Glutamatergic neuron (in vitro differentiated cells): ENCODE results near the gene DMXL1. TPM values are rescaled to one million over a fixed set of nuclear protein-coding genes. Genes with fewer than 3 reads are reported as not detected.

Source experiments
- DNase-seq: peaks from one replicate; pipeline ENCODE4 v3.0.0; 2022
- H3K27ac Mint-ChIP-seq: one replicate; pipeline ENCODE4 v1.8.0; 2020; ENCODE audit warnings: mild to moderate bottlenecking, mixed read lengths, inconsistent platforms; ENCODE audit not compliant: unreplicated experiment
- H3K27me3 Mint-ChIP-seq: one replicate; pipeline ENCODE4 v1.8.0; 2020; ENCODE audit warnings: mild to moderate bottlenecking, moderate library complexity, mixed read lengths, inconsistent platforms; ENCODE audit not compliant: unreplicated experiment
- H3K36me3 Mint-ChIP-seq: one replicate; pipeline ENCODE4 v1.8.0; 2020; ENCODE audit warnings: mild to moderate bottlenecking, mixed read lengths, inconsistent platforms; ENCODE audit not compliant: unreplicated experiment
- H3K4me1 Mint-ChIP-seq: one replicate; pipeline ENCODE4 v1.8.0; 2020; ENCODE audit warnings: mild to moderate bottlenecking, low read depth, mixed read lengths, inconsistent platforms; ENCODE audit not compliant: unreplicated experiment
- H3K4me3 Mint-ChIP-seq: one replicate; pipeline ENCODE4 v1.8.0; 2020; ENCODE audit warnings: mild to moderate bottlenecking, mixed read lengths, inconsistent platforms; ENCODE audit not compliant: unreplicated experiment
- H3K9me3 Mint-ChIP-seq: one replicate; pipeline ENCODE4 v1.8.0; 2020; ENCODE audit warnings: mild to moderate bottlenecking, moderate library complexity, mixed read lengths, inconsistent platforms; ENCODE audit not compliant: unreplicated experiment
- total RNA-seq: library from RNA; stranded (reverse); fragmentation: NEBNext Ultra II Directional; extraction: Animal tissue kit (Norgen Biotek cat#: 25700); gene quantifications from one replicate; pipeline ENCODE4 v1.2.1, GENCODE V29; 2021; ENCODE audit not compliant: unreplicated experiment
- TF ChIP-seq, protein P1 (sequence below): fragments of 200-600 bp; sonication (generic); IDR thresholded peaks from one replicate; pipeline ENCODE4 v1.5.0; 2021; ENCODE audit not compliant: partially characterized antibody, unreplicated experiment

The DMXL1 gene
- total RNA-seq, 1 donor from 2014 or later = 24.2 TPM

DNA sequence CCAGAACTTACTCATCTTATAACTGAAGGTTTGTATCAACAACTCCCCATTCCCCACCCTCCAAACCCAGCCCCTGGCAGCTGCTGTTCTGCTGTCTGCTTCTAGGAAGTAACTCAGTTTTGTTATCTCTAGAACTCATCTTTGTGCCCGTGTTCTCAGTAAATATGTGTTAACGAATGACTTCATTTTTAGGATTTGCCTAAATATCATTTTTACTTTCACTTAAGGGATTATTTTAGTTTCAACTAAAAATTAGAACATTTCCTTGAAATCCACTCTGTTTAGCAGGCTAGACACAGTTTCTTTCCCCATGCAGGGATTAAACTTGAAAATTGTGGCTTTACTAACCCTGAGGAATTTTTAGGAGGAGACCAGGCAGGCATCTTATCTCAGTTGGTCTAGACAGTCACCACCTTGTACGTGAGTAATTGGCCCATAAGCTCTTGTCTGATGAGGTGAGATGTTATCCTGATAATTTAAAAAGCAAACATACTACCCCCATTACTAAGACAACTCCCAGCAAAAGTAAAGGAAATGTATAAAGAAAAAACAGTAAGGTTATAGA, 216.7 kb downstream of the DMXL1 start:
- H3K4me3 Mint-ChIP-seq = no peak overlapping the region
- H3K27me3 Mint-ChIP-seq = no peaks in the 10 kb centered on the region
- no peaks in the 10 kb centered on the region for H3K9me3 Mint-ChIP-seq
- H3K27ac Mint-ChIP-seq = no peak overlapping the region
- H3K36me3 Mint-ChIP-seq = no peaks in the 10 kb centered on the region
- no peak for DNase-seq
- TF ChIP-seq, protein P1, sequence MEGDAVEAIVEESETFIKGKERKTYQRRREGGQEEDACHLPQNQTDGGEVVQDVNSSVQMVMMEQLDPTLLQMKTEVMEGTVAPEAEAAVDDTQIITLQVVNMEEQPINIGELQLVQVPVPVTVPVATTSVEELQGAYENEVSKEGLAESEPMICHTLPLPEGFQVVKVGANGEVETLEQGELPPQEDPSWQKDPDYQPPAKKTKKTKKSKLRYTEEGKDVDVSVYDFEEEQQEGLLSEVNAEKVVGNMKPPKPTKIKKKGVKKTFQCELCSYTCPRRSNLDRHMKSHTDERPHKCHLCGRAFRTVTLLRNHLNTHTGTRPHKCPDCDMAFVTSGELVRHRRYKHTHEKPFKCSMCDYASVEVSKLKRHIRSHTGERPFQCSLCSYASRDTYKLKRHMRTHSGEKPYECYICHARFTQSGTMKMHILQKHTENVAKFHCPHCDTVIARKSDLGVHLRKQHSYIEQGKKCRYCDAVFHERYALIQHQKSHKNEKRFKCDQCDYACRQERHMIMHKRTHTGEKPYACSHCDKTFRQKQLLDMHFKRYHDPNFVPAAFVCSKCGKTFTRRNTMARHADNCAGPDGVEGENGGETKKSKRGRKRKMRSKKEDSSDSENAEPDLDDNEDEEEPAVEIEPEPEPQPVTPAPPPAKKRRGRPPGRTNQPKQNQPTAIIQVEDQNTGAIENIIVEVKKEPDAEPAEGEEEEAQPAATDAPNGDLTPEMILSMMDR = no peak
- peaks cover 12% of the 10 kb centered on the region for H3K4me1 Mint-ChIP-seq

DNA sequence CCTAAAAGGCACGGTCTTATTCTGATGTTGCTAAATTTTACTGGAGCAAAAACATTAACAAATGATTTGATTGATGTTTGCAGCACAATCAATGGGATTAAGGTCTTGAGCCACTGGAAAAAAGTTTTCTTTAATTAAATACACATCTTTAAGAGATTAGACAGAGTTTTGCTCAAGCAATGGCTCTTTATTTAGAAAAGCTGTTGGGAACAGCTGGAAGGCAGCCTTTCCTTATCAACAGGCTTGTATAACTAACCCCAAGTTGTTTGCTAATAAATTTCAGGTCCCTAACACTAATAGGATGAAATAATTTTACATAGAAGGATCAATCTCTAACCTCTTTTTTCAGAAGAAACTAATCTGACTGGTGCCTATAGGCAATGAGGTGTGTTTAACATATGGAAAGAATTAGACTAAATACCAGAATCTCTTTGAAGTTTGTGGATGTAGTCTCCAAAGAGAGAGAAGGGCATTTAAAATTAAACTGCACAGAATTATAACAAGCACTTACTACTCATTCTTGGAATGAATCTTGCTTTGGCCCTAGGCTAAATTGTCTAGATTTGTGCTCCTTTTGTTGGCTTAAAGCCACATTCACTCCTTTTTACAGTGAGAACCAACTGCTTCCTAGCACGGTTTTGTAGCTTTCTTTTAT, 217.6 kb downstream of the DMXL1 start:
- Mint-ChIP-seq H3K4me1 (peaks cover 12% of the 10 kb centered on the region), H3K27ac (no peak overlapping the region)

DNA sequence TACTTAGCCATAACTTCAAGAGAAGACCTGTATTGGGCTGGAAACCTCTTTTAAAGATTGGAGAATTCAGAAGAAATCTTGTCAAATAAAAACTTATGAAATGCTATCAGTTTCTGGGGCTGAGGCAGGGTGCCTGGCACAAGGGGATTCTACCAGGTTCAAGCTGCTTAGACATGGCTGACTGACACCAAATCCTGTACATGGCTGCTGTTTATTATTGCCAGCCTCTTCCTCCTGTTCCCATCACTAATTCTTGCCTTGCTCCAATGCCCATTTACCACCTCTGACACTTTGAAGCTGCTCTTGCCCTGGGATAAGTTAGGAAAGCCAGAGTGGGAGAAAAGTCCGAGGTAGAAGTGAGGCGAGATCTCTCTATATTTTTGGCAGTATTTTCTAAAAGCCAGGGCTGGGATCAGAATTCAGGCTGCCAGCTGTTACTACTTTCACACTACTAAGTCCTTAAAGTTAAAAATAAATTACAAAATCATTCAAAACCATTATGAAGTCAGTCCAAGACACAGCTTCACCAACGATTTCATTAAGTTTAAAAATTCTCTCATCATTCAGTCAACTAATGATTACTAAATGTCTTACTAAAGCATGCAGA, 218.7 kb downstream of the DMXL1 start:
- Mint-ChIP-seq H3K4me1 (peaks cover 12% of the 10 kb centered on the region), H3K27ac (no peak overlapping the region)

More for the DNA sequence above, 217.6 kb downstream of the DMXL1 start:
- DNase-seq = no peak
- TF ChIP-seq, protein P1 = no peak
- Mint-ChIP-seq H3K27me3 (no peaks in the 10 kb centered on the region), H3K4me3 (no peak overlapping the region), H3K36me3 (no peaks in the 10 kb centered on the region), H3K9me3 (no peaks in the 10 kb centered on the region)

DNA sequence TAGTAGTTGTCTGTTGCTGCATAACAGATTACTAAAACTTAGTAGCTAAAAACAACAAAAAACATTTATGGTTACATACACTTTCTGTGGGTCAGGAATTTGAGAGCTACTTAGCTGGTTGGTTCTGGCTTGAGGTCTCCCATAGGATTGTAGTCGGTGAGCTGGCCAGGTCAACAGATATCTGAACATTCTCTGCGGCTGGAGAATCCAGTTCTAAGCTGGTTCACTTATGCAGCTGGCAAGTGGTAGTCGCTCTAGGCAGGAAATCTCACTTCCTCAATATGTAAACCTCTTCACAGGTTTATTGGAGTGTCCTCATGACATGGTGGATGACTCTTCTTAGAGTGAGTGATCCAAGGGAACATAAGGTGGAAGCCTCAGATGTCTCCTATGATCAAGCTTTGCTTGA, 219.3 kb downstream of the DMXL1 start:
- H3K4me1 Mint-ChIP-seq = peaks cover 12% of the 10 kb centered on the region
- no peaks in the 10 kb centered on the region for H3K36me3 Mint-ChIP-seq
- DNase-seq = no peak
- TF ChIP-seq, protein P1 = no peak
- no peaks in the 10 kb centered on the region for H3K9me3 Mint-ChIP-seq
- no peak overlapping the region for H3K4me3 Mint-ChIP-seq
- H3K27ac Mint-ChIP-seq = peak overlapping the region; percentile 6
- H3K27me3 Mint-ChIP-seq = no peaks in the 10 kb centered on the region

More for the DNA sequence above, 218.7 kb downstream of the DMXL1 start:
- H3K36me3 Mint-ChIP-seq = no peaks in the 10 kb centered on the region
- no peak overlapping the region for H3K4me3 Mint-ChIP-seq
- no peaks in the 10 kb centered on the region for H3K9me3 Mint-ChIP-seq
- no peaks in the 10 kb centered on the region for H3K27me3 Mint-ChIP-seq
- TF ChIP-seq, protein P1 = no peak
- no peak for DNase-seq

DNA sequence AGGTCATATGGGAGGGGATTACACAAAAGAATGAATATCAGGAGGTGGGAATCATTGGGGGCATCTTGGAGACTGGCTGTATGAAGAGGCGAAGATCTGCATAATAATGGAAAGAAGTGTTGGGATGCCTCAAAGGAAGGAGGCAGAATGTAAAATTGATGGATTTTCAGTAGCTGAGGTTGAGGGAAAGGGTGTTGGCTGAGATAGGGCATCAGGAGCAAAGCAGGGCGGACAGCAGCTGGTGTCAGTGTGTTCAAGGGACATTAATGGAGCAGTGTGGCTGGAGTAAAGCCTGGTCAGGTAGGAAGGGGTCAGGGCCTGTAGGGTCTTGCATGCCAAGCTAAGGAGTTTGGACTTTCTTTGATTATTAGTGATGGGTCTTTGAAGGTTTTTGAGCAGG, 219.7 kb downstream of the DMXL1 start:
- H3K4me1 Mint-ChIP-seq = peaks cover 12% of the 10 kb centered on the region
- no peak for DNase-seq
- TF ChIP-seq, protein P1 = no peak
- H3K27me3 Mint-ChIP-seq = no peaks in the 10 kb centered on the region
- H3K36me3 Mint-ChIP-seq = no peaks in the 10 kb centered on the region
- no peaks in the 10 kb centered on the region for H3K9me3 Mint-ChIP-seq
- H3K27ac Mint-ChIP-seq = peak overlapping the region; percentile 6
- H3K4me3 Mint-ChIP-seq = no peak overlapping the region
